HepG2 (cell line): Measurements from ENCODE around the gene BEAN1. TPM values are rescaled to one million over a fixed set of nuclear protein-coding genes. Genes with fewer than 3 reads are reported as not detected.

Source experiments
- ATAC-seq: fragments of 200-7000 bp; cut with Tn5 transposase; 3 replicates; pipeline ENCODE4 v1.9.1; 2020; ENCODE audit warnings: mild to moderate bottlenecking, moderate library complexity
- BruUV-seq: library from RNA; stranded (reverse); fragments of 400-500 nt; replicated peaks from 2 replicates; lab custom pipeline; 2021; lab: Mats Ljungman, UMichigan
- CTCF ChIA-PET: fragments of 300-600 bp; formaldehyde crosslinking; extraction: SDS; loops from one replicate; lab custom pipeline; 2021; ENCODE audit warnings: low total read pairs, inconsistent platforms, low intra/inter-chr PET ratio; lab: Yijun Ruan, JAX
- POLR2A ChIA-PET: fragments of 350-600 bp; sonication (Branson Sonifier 250); formaldehyde crosslinking; loops from one replicate; lab custom pipeline; 2020; ENCODE audit warnings: antibody characterized with exemption, inconsistent platforms; lab: Yijun Ruan, JAX
- DNase-seq: peaks from one replicate; pipeline ENCODE4 v3.0.0-alpha.2; 2015; ENCODE audit warnings: low spot score
- FAIRE-seq: peaks from 3 replicates; lab custom pipeline; 2011; peaks lifted over from hg19 to GRCh38; lab: Jason Lieb, UNC
- H2AFZ ChIP-seq: one replicate; pipeline ENCODE4 v1.6.1; 2011; ENCODE audit warnings: low read length, inconsistent platforms
- H3K27ac ChIP-seq: fragments of 300-600 bp; 3 replicates; pipeline ENCODE4 v1.8.0; 2011; ENCODE audit warnings: mixed run types, mild to moderate bottlenecking, mixed read lengths, low read length, inconsistent platforms; ENCODE audit not compliant: insufficient read depth; ENCODE audit errors: extremely low read length
- H3K27me3 ChIP-seq, 2 experiments: fragments of 200-600 bp in 1 of 2; 2 replicates in 1 of 2; 3 replicates in 1 of 2; pipeline versions ENCODE4 v1.6.0 to v1.8.0; 2011; ENCODE audit warnings: low read length in 2 of 2, mild to moderate bottlenecking in 2 of 2, moderate library complexity in 2 of 2, inconsistent platforms in 1 of 2; ENCODE audit not compliant: insufficient read depth in 2 of 2, control insufficient read depth in 1 of 2
- H3K36me3 ChIP-seq, 2 experiments: fragments of 200-600 bp in 1 of 2; replicated peaks in 1 of 2; 2 replicates in 1 of 2; 3 replicates in 1 of 2; pipeline versions ENCODE4 v1.5.1 to v1.8.0; 2011; ENCODE audit warnings: low read length in 2 of 2, inconsistent platforms in 1 of 2; ENCODE audit not compliant: insufficient read depth in 2 of 2, control insufficient read depth in 1 of 2
- H3K4me1 ChIP-seq: 2 replicates; pipeline ENCODE4 v1.5.1; 2012; ENCODE audit warnings: low read length, inconsistent platforms; ENCODE audit not compliant: insufficient read depth
- H3K4me2 ChIP-seq: 2 replicates; pipeline ENCODE4 v1.6.0; 2011; ENCODE audit warnings: low read depth, low read length, inconsistent platforms
- H3K4me3 ChIP-seq, 3 experiments: fragments of 200-600 bp in 1 of 3; sonication (generic), shearing (Covaris generic) in 1 of 3; replicated peaks in 1 of 3; 2 replicates each; pipeline ENCODE4 v1.5.1; 2011 to 2016; ENCODE audit warnings: low read length in 3 of 3, inconsistent platforms in 2 of 3, low read depth in 2 of 3, mild to moderate bottlenecking in 2 of 3, control low read depth in 1 of 3, mixed read lengths in 1 of 3; ENCODE audit not compliant: insufficient read depth in 1 of 3
- H3K79me2 ChIP-seq: one replicate; pipeline ENCODE4 v1.6.1; 2011; ENCODE audit warnings: low read length, inconsistent platforms; ENCODE audit not compliant: insufficient read depth
- H3K9ac ChIP-seq: 2 replicates; pipeline ENCODE4 v1.6.0; 2011; ENCODE audit warnings: mild to moderate bottlenecking, low read depth, low read length, inconsistent platforms; ENCODE audit not compliant: insufficient read depth
- H3K9me3 ChIP-seq: 2 replicates; pipeline ENCODE4 v1.5.1; 2012; ENCODE audit warnings: mild to moderate bottlenecking, low read length
- H4K20me1 ChIP-seq: 2 replicates; pipeline ENCODE4 v1.6.0; 2011; ENCODE audit warnings: inconsistent platforms, mild to moderate bottlenecking, low read length, moderate library complexity; ENCODE audit not compliant: insufficient read depth
- ATF2 ChIP-seq: sonication (generic); formaldehyde crosslinking; IDR thresholded peaks from 2 replicates; pipeline ENCODE4 v1.4.0; 2020; ENCODE audit warnings: missing genetic modification reagents
- CENPT ChIP-seq: sonication (generic); formaldehyde crosslinking; IDR thresholded peaks from 2 replicates; pipeline ENCODE4 v1.8.0; 2022; ENCODE audit warnings: low read depth, mild to moderate bottlenecking, moderate library complexity, missing genetic modification reagents
- ELF3 ChIP-seq: IDR thresholded peaks from 2 replicates; pipeline ENCODE4 v1.6.1; 2016; ENCODE audit warnings: missing genetic modification reagents, missing compliant biosample characterization
- HDAC1 ChIP-seq: sonication (generic); formaldehyde crosslinking; IDR thresholded peaks from 2 replicates; pipeline ENCODE4 v1.5.1; 2020; ENCODE audit warnings: mild to moderate bottlenecking, missing genetic modification reagents
- HNF4A ChIP-seq: sonication (generic); formaldehyde crosslinking; IDR thresholded peaks from 2 replicates; pipeline ENCODE4 v1.4.0; 2020; ENCODE audit warnings: missing genetic modification reagents
- MXI1 ChIP-seq: IDR thresholded peaks from 3 replicates; pipeline ENCODE4 v1.6.1; 2012; ENCODE audit warnings: low read depth, low read length, inconsistent platforms, borderline replicate concordance
- PITX1 ChIP-seq: sonication (generic); formaldehyde crosslinking; IDR thresholded peaks from 2 replicates; pipeline ENCODE4 v1.5.1; 2020; ENCODE audit warnings: mild to moderate bottlenecking, missing genetic modification reagents
- POLR2AphosphoS5 ChIP-seq: IDR thresholded peaks from 2 replicates; pipeline ENCODE4 v1.6.1; 2012; ENCODE audit warnings: low read depth, low read length
- RARA ChIP-seq: IDR thresholded peaks from 2 replicates; pipeline ENCODE4 v1.6.1; 2016; ENCODE audit warnings: missing genetic modification reagents, missing compliant biosample characterization
- RORA ChIP-seq: sonication (generic); formaldehyde crosslinking; IDR thresholded peaks from 2 replicates; pipeline ENCODE4 v1.5.0; 2020; ENCODE audit warnings: mild to moderate bottlenecking, missing genetic modification reagents, moderate library complexity
- WIZ ChIP-seq: sonication (generic); formaldehyde crosslinking; IDR thresholded peaks from 2 replicates; pipeline ENCODE4 v1.5.1; 2020; ENCODE audit warnings: mild to moderate bottlenecking, missing genetic modification reagents
- ZNF317 ChIP-seq: sonication (generic); formaldehyde crosslinking; IDR thresholded peaks from 2 replicates; pipeline ENCODE4 v1.5.0; 2020; ENCODE audit warnings: mild to moderate bottlenecking, missing genetic modification reagents
- WGBS: methylation state at CpG from one replicate; pipeline ENCODE4 v1.1.6; 2017; ENCODE audit warnings: low lambda C conversion rate; 5-methylcytosine and 5-hydroxymethylcytosine counted together
- in situ Hi-C: cut with HindIII; loops from 2 replicates; pipeline ENCODE4 v1.10.0; 2017; ENCODE audit warnings: low pct_unique_long_range_greater_than_20kb; ENCODE audit not compliant: extremely low pct_ligation_motif_present
- intact Hi-C: fragments of 100-400 bp; cut with micrococcal nuclease; formaldehyde crosslinking; loops from one replicate; pipeline ENCODE4 v1.10.0; 2022; ENCODE audit not compliant: unreplicated experiment
- polyA plus RNA-seq, 8 experiments: library from polyadenylated mRNA; depleted of rRNA in 3 of 8; stranded (reverse) in 7 of 8; unstranded in 1 of 8; fragments of >200 nt; fragmentation: Illumina TruSeq in 4 of 8; extraction: Trizol in 4 of 8; gene quantifications; 2 replicates each; pipeline versions ENCODE4 v1.2.1 to v1.2.3, GENCODE V29; 2011 to 2016; ENCODE audit warnings: low read depth in 4 of 8, missing spikeins in 1 of 8, mixed read lengths in 1 of 8; ENCODE audit not compliant: insufficient read depth in 1 of 8
- total RNA-seq, 5 experiments: library from RNA; depleted of rRNA; stranded (reverse); fragments of >200 nt; fragmentation: Illumina TruSeq; extraction: Trizol; gene quantifications; 2 replicates each; pipeline ENCODE4 v1.2.3, GENCODE V29; 2016; ENCODE audit warnings: low read depth in 1 of 5
- TF ChIP-seq, protein P1 (sequence below): sonication (generic); formaldehyde crosslinking; conservative IDR thresholded peaks from 2 replicates; pipeline ENCODE4 v1.4.0; 2020; ENCODE audit warnings: missing genetic modification reagents
- TF ChIP-seq, protein P2 (sequence below): IDR thresholded peaks from 2 replicates; pipeline ENCODE4 v1.6.1; 2016; ENCODE audit warnings: missing compliant biosample characterization, missing genetic modification reagents, borderline replicate concordance
- TF ChIP-seq, protein P3 (sequence below): sonication (generic); formaldehyde crosslinking; IDR thresholded peaks from 2 replicates; pipeline ENCODE4 v1.8.0; 2022; ENCODE audit warnings: missing genetic modification reagents, mild to moderate bottlenecking, moderate library complexity, borderline replicate concordance
- TF ChIP-seq, protein P4 (sequence below): sonication (generic); formaldehyde crosslinking; IDR thresholded peaks from 2 replicates; pipeline ENCODE4 v1.5.0; 2020; ENCODE audit warnings: mild to moderate bottlenecking, low read depth, missing genetic modification reagents, borderline replicate concordance

The BEAN1 gene
- total and polyA plus RNA-seq, 2 of the 13 experiments (the other 11 are each of a cell fraction or from before 2014, with no cell fraction given), result 0.53 to 1.4 TPM

- POLR2A ChIA-PET, result interaction anchor here (1.0 to 1.6 kb wide), 2 partner anchors 10 to 15 kb away, joined by 4 to 6 read pairs; no protein-coding TSS in a partner anchor
- 51% methylated on average over 12 of the region's 12 CpGs for WGBS
- Histone ChIP-seq H3K4me3 (no peak overlapping the region), H3K27me3 (no peaks in the 10 kb centered on the region), H3K36me3 (no peaks in the 10 kb centered on the region), H3K9ac (no peak overlapping the region), H4K20me1 (no peaks in the 10 kb centered on the region), H3K79me2 (no peaks in the 10 kb centered on the region), H3K4me2 (peak overlapping the region; percentile 28), H2AFZ (no peak overlapping the region), H3K9me3 (no peaks in the 10 kb centered on the region), H3K27ac (no peak overlapping the region), H3K4me1 (peaks cover 15% of the 10 kb centered on the region)
- in situ Hi-C loops (no loop called here), intact Hi-C loops (no loop called here)
- no TSS peak for BruUV-seq
- peak; percentile 79 for ATAC-seq
- FAIRE-seq, result no peak
- peak; percentile 47 for DNase-seq
- CTCF ChIA-PET, result no interaction called here
- TF ChIP-seq ELF3 (CRISPR knock-in tag), result 0 out of 2 replicates have a peak, but pooled peaks have one; percentile 21
- no peak for TF ChIP-seq ZNF317
- no peak for TF ChIP-seq PITX1 (CRISPR knock-in tag)
- no peak for TF ChIP-seq POLR2AphosphoS5
- no peak for TF ChIP-seq RORA
- TF ChIP-seq, protein P1, sequence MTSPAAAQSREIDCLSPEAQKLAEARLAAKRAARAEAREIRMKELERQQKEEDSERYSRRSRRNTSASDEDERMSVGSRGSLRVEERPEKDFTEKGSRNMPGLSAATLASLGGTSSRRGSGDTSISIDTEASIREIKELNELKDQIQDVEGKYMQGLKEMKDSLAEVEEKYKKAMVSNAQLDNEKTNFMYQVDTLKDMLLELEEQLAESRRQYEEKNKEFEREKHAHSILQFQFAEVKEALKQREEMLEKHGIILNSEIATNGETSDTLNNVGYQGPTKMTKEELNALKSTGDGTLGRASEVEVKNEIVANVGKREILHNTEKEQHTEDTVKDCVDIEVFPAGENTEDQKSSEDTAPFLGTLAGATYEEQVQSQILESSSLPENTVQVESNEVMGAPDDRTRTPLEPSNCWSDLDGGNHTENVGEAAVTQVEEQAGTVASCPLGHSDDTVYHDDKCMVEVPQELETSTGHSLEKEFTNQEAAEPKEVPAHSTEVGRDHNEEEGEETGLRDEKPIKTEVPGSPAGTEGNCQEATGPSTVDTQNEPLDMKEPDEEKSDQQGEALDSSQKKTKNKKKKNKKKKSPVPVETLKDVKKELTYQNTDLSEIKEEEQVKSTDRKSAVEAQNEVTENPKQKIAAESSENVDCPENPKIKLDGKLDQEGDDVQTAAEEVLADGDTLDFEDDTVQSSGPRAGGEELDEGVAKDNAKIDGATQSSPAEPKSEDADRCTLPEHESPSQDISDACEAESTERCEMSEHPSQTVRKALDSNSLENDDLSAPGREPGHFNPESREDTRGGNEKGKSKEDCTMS, result no peak
- TF ChIP-seq RARA (CRISPR knock-in tag), result peak; percentile 42; the same call in 1 of the 2 replicates
- TF ChIP-seq, protein P2, sequence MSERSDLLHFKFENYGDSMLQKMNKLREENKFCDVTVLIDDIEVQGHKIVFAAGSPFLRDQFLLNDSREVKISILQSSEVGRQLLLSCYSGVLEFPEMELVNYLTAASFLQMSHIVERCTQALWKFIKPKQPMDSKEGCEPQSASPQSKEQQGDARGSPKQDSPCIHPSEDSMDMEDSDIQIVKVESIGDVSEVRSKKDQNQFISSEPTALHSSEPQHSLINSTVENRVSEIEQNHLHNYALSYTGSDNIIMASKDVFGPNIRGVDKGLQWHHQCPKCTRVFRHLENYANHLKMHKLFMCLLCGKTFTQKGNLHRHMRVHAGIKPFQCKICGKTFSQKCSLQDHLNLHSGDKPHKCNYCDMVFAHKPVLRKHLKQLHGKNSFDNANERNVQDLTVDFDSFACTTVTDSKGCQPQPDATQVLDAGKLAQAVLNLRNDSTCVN (CRISPR knock-in tag), result no peak
- TF ChIP-seq WIZ (CRISPR knock-in tag), result no peak
- no peak; the same call in 1 of the 2 replicates for TF ChIP-seq HNF4A (CRISPR knock-in tag)
- no peak for TF ChIP-seq MXI1
- no peak for TF ChIP-seq CENPT
- TF ChIP-seq HDAC1 (CRISPR knock-in tag), result peak; percentile 19; the same call in 1 of the 2 replicates
- TF ChIP-seq, protein P3, sequence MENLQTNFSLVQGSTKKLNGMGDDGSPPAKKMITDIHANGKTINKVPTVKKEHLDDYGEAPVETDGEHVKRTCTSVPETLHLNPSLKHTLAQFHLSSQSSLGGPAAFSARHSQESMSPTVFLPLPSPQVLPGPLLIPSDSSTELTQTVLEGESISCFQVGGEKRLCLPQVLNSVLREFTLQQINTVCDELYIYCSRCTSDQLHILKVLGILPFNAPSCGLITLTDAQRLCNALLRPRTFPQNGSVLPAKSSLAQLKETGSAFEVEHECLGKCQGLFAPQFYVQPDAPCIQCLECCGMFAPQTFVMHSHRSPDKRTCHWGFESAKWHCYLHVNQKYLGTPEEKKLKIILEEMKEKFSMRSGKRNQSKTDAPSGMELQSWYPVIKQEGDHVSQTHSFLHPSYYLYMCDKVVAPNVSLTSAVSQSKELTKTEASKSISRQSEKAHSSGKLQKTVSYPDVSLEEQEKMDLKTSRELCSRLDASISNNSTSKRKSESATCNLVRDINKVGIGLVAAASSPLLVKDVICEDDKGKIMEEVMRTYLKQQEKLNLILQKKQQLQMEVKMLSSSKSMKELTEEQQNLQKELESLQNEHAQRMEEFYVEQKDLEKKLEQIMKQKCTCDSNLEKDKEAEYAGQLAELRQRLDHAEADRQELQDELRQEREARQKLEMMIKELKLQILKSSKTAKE, result no peak
- TF ChIP-seq ATF2 (CRISPR knock-in tag), result peak; percentile 69; the same call in 1 of the 2 replicates
- TF ChIP-seq, protein P4, sequence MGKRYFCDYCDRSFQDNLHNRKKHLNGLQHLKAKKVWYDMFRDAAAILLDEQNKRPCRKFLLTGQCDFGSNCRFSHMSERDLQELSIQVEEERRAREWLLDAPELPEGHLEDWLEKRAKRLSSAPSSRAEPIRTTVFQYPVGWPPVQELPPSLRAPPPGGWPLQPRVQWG (CRISPR knock-in tag), result no peak
Measured at GRCh38 chr16:66502020-66502913, 75.2 kb downstream of the BEAN1 start.
